MV-4-11 (cell line): ENCODE results near the gene CUEDC2.
A peak's percentile ranks its signal among the peaks of the same experiment; 100 is the strongest.

Experiments used
- DNase-seq: peaks from one replicate; lab custom pipeline; 2025; lab: John Stamatoyannopoulos, UW

Gene CUEDC2

GRCh38 chr10:102396730-102397151 lies 35.6 kb downstream of the CUEDC2 start:
- DNase-seq: no peak

- no peak for DNase-seq
Measured at GRCh38 chr10:102396317-102396650, 36.1 kb downstream of the CUEDC2 start.

DNA sequence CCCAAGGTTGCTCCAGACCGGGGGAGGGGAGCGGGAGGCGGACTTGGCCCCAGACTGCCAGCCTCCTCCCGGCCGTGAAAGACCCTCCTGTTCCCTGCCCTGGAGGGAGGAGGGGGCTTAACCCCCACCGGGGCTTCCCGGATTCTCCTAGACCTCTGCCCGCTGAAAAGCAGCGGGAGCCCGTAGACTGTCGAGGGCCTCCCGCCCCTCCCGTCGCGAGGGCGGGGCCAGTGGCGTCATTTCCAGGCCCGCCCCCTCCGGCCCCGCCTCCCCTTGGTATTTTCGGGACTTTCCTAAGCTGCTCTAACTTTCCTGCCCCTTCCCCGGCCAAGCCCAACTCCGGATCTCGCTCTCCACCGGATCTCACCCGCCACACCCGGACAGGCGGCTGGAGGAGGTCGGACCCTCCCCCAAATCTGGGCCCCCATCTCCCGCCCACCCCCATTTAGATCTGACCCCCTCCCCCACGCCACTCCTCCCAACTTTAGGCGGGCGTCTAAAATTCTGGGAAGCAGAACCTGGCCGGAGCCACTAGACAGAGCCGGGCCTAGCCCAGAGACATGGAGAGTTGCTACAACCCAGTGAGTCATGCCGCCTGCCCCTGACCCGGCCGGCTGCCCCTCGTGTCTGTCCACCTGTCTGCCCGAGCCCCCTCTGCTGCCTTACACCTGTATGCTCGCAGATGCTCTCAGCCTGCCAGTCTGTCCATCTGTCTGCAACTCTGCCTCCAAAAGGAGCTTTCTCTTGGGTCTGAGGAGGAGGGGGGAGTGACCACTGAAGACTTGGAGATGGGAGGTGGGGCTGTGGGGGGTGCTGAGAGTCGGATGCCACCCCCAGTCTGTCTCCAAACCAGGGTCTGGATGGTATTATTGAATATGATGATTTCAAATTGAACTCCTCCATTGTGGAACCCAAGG lies 36.7 kb downstream of the CUEDC2 start, which contains the start of gene NFKB2:
NFKB2 (plus strand) TSS at position 306 of the 917 bp plus-strand sequence; CDS start at position 561, 255 bp downstream.
- DNase-seq: peak; percentile 63

DNA sequence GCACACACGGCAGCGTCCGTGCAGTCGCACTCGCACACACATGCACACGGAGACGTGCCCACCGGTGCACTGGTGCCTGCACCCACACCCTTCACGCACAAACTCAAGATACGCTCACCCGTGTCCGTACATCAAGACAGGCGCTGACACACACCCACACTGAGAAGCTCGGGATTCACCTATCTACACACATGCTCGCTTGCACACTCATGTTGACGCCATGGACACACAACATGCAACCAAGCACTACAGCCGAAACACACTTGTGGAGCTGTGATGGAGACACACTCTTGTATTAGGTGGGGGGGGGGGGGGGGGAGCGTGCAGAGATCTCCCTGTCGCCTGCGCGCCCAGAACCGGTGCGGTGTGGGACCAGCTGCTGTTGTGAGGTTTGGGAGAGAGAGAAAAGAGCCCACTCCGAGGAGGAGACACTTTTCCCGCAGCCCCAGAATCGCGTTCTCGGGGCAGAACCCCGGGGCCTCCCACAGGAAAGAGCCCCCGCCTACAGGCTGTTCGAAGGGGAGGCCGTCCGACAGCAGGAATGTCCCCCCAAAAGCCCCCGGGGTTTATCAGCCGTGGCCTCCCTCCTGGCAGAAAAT lies 37.5 kb downstream of the CUEDC2 start:
- peak; percentile 17 for DNase-seq

DNA sequence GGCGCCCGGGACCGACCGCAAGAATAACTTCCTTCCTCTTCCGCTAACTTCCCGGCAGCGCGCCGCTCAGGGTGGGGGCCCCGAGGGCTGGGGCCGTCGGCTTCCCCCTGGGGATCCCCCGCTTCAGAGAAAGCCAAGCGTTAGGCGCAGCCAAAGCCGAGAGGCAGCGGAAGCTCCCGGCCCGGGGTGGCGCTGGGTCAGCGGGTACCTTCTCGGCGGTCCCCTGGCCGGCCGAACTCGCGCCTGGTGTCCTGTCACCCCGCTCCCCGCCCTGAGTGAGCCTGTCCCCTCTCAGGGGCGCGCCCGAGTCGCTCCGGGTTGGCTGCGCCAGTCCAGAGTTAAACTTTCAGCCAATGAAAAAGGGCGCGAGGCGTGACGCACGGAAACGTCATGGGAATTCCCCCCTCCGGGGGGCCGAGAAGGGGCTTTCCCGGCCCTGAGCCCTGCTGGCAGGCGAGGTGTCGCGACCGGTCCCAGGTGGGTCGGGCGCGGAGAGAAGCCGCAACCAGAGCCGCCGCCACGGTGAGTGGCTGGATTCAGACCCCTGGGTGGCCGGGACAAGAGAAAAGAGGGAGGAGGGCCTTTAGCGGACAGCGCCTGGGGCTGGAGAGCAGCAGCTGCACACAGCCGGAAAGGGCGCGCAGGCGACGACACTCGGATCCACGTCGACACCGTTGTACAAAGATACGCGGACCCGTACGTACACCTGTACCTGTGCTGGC lies 38.1 kb downstream of the CUEDC2 start:
- peak; percentile 84 for DNase-seq

DNA sequence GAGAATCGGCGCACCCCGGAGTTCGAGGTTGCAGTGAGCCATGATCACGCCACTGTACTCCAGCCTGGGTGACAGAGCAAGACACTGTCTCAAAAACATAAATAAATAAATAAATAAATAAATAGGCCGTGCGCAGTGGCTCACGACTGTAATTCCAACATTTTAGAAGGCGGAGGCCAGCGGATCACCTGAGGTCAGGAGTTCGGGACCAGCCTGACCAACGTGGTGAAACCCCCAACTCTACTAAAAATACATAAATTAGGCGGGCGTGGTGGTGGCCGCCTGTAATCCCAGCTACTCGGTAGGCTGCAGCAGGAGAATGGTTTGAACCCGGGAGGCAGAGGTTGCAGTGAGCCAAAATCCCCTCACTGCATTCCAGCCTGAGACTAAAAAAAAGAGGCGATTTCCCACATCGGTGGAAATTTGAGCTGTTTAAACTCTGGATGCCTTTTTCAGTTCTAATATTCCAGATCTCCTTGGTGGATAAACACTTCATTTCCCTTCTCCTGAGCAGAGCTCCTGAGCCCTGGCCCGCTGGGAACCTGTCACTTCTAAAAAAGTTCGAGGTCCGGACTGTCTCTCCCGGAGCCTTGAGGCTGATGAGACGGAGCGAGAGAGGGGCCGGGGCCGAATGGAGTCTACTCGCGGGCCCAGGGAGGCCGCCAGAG lies 38.8 kb downstream of the CUEDC2 start:
- DNase-seq: no peak

GRCh38 chr10:102392306-102392705 lies 40.1 kb downstream of the CUEDC2 start:
- no peak for DNase-seq

DNA sequence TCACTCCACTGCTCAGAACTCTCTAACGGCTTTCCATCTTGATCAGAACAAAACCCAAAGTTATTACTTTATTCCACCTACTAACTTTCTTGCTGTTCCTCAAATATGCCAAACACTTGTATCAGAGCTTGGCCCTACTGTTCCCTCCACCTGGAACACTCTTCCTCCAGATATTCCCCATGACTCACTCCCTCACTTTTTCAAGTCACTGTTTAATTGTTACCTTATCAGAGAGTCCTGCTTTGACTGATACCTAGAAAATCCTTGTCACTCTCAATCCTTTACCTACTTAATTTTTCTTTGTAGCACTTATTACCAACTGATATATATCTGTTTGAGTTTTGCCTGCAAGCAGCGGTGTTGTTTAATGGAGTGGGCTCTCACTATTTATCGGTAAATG lies 42.5 kb downstream of the CUEDC2 start:
- no peak for DNase-seq

DNA sequence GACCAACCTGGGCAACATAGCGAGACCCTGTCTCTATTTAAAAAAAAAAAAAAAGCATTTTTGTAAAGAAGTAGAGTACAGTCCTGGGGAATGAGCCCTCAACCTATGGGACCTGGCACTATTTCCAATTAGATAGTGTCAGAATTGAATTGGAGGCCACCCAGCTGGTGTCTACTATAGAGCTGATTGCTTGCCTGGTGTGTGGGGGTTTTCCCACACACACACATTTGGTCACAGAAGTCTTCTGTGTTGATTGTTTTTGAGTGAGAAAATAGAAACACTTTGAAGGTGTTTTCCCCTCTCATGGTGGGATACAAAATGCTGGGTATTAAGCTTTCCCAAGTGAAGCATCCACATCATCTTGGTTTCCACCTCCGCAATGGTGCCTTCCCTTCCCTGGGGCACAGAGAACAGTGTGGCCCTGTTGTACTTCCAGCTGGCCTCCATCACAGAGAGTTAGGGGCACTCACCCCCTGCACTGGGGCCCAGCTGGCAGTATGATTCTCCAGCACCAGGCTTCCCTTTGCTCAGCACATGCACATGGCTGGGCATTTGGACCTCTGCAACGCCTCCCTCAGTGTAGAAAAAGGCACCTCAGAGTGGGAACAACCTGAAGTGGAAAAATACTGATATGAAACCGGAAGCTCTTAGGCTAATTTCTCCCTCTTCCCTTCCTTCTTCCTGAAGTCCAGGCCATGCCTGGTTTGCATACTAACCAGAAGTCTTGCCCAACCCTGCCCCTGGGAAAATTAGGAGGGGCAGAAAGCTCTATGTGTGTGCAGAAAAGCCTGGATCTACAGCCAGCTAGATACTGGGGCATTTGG lies 47.6 kb downstream of the CUEDC2 start:
- peak; percentile 74 for DNase-seq

DNA sequence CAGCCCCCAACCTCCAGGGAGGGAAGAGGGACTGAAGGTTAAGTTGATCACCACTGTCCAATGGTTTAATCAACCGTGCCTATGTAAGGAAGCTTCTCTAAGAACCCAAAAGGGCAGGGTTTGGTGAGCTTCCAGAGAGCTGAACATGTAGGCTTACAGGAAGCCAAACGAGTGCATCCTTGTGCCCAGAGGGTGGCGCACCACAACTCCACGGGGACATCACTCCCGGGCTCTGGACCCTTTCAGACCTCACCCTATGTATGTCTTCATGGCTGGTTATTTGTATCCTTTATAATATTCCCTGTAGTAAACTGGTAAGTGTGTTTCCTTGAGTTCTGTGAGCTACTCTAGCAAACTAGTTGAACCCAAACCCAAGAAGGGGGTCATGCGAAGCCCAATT lies 48.3 kb downstream of the CUEDC2 start:
- no peak for DNase-seq

GRCh38 chr10:102382871-102383270 lies 49.5 kb downstream of the CUEDC2 start:
- no peak for DNase-seq

DNA sequence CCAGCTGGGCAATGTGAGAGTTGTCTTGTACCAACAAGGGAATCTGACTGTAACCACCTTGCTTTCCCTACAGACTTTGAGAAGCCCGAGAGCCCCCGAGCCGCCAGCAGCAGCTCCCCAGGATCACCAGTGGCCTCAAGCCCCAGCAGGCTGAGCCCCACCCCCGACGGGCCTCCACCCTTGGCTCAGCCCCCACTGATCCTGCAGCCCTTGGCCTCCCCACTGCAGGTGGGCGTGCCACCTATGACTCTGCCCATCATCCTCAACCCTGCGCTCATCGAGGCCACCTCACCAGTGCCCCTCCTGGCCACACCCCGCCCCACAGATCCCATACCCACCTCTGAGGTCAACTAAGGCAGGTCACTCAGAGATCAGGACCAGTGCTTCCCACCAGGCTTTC lies 50.4 kb downstream of the CUEDC2 start:
- no peak for DNase-seq

- DNase-seq: no peak
Measured at GRCh38 chr10:102379383-102379782, 53.0 kb downstream of the CUEDC2 start.

DNA sequence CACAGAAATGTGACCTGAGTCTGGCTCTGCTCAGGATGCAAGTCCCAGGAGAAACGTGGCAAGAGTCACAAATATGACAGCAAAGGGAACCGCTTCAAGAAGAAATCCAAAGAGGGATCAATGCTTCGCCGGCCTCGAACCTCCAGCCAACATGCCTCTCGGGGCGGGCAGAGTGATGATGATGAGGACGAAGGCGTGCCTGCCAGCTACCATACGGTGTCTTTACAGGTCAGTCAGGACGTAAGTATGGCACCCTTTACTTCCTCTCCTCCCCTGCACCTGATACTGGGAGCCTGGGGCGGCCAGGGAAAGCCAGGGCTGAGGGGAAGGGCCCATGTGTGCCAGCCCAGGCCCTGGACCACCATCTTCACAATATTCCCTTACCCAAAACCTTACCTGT lies 55.5 kb downstream of the CUEDC2 start:
- DNase-seq: no peak

GRCh38 chr10:102375867-102376266 lies 56.5 kb downstream of the CUEDC2 start:
- DNase-seq: no peak

DNA sequence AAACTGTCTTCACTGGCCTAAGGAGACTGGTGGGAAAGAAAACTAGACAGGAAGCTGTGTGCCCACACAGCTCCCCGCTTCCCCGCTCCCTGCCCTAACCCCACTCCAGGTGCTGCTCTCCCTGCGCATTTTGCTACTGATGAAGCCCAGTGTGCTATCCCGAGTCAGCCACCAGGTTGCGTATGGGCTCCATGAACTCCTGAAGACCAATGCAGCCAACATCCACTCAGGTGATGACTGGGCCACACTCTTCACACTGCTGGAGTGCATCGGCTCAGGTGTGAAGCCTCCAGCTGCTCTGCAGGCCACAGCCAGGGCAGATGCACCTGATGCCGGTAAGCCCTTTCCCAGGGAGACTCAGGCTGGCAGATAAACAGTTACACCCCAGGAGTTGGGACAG lies 57.1 kb downstream of the CUEDC2 start:
- no peak for DNase-seq
